Right lobe of liver (tissue), 6 donors: ENCODE results near the gene ARF6. TPM values are rescaled to one million over a fixed set of nuclear protein-coding genes. Genes with fewer than 3 reads are reported as not detected.

ENCODE experiments used
- ATAC-seq, 4 donors: fragments of 200-7000 bp; cut with Tn5 transposase; one replicate each; pipeline ENCODE4 v1.9.1; 2020; ENCODE audit warnings: mild to moderate bottlenecking in 4 of 4, moderate library complexity in 4 of 4
- DNase-seq, 3 donors: peaks; one replicate each; pipeline ENCODE4 v3.0.0-alpha.2; 2020
- H3K27ac ChIP-seq, 3 donors: fragments of 200-600 bp; one replicate each; pipeline ENCODE4 v1.8.0; 2022
- H3K27me3 ChIP-seq, 2 donors: fragments of 200-600 bp; one replicate each; pipeline ENCODE4 v1.8.0; 2022
- H3K36me3 ChIP-seq, 4 donors: fragments of 200-600 bp; sonication (generic) in 1 of 4; one replicate each; pipeline versions ENCODE4 v1.5.1 to v1.8.0; 2017 to 2022; ENCODE audit warnings: control low read depth in 1 of 4
- H3K4me1 ChIP-seq, 4 donors: fragments of 200-600 bp; sonication (generic) in 1 of 4; one replicate each; pipeline versions ENCODE4 v1.5.1 to v1.8.0; 2017 to 2022; ENCODE audit warnings: control low read depth in 1 of 4
- H3K4me3 ChIP-seq, 3 donors: fragments of 200-600 bp; one replicate each; pipeline ENCODE4 v1.8.0; 2022
- H3K9me3 ChIP-seq, 4 donors: fragments of 200-600 bp; sonication (generic) in 1 of 4; one replicate each; pipeline versions ENCODE4 v1.5.1 to v1.8.0; 2017 to 2022; ENCODE audit warnings: control low read depth in 1 of 4
- POLR2A ChIP-seq: fragments of 450-650 bp; IDR thresholded peaks from one replicate; pipeline ENCODE4 v1.6.1; 2017; ENCODE audit warnings: antibody characterized with exemption, mild to moderate bottlenecking
- WGBS: methylation state at CpG from one replicate; pipeline ENCODE4 v1.1.6; 2018; ENCODE audit warnings: low coverage, low lambda C conversion rate; ENCODE audit not compliant: insufficient coverage; ENCODE audit errors: missing lambda C conversion rate; 5-methylcytosine and 5-hydroxymethylcytosine counted together
- intact Hi-C, 2 donors: fragments of 100-400 bp; cut with DNase I; formaldehyde crosslinking; loops; one replicate each; pipeline versions ENCODE4 v1.11.2 to v1.14.1; 2022
- total RNA-seq, 6 experiments: library from RNA; depleted of rRNA in 2 of 6; stranded (reverse); fragments of >200 nt in 2 of 6; fragmentation: NEBNext Ultra II Directional in 3 of 6; extraction: Animal tissue kit (Norgen Biotek cat#: 25700) in 3 of 6; gene quantifications; one replicate each; pipeline versions ENCODE4 v1.1.0 to v1.2.4, GENCODE V29; 2016 to 2023
- TF ChIP-seq, protein P1 (sequence below), 4 donors: fragments of 200-600 bp in 3 of 4; fragments of 450-650 bp in 1 of 4; IDR thresholded peaks; one replicate each; pipeline versions ENCODE4 v1.5.1 to v1.8.0; 2016 to 2022; ENCODE audit warnings: antibody characterized with exemption in 4 of 4, mild to moderate bottlenecking in 2 of 4
- donor health status: DM: no; HTN: yes; CAD: no.
- donor health status: DM: no; HTN: no; CAD: no.
- donor health status: DM: no; HTN: no; CAD: no.
- donor health status: DM: no; HTN: yes; CAD: no.
- donor health status: DM: no; HTN: yes; CAD: no.

ARF6 gene
- total RNA-seq, 6 experiments from 2014 or later = 21.1 to 41.4 (median 32.4) TPM

DNA sequence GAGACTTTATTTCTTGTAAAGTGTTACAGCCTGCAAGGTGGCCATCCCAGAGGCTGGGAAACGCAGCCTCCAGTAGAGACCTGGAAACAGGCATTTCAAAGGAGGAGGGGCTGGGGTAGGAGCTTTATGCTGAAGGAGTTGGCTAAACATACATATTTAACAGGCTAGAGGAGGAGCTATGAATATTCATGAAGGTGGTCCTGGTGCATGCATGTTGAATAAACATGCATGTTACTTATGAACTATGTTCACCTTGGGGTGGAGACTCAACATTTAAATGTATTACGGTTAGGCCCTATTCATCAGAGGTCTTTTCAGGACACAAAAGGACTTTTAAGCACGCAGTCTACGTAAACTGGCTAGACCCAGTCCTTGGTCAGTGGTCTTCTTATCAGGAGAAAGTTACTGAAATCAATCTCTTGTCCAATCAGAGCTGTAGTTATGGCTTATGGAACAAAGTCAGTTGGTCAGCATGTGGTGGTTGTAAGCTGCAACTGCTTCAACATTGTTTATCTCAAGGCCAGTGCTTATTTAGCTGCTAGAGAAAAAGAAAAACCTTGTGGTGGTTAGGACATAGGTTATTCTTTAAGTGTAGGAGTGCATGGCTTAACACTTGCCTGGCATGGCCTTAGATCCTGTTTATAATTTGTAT, 11.4 kb upstream of the ARF6 start:
- ATAC-seq = no peak
- intact Hi-C loops = no loop called here

DNA sequence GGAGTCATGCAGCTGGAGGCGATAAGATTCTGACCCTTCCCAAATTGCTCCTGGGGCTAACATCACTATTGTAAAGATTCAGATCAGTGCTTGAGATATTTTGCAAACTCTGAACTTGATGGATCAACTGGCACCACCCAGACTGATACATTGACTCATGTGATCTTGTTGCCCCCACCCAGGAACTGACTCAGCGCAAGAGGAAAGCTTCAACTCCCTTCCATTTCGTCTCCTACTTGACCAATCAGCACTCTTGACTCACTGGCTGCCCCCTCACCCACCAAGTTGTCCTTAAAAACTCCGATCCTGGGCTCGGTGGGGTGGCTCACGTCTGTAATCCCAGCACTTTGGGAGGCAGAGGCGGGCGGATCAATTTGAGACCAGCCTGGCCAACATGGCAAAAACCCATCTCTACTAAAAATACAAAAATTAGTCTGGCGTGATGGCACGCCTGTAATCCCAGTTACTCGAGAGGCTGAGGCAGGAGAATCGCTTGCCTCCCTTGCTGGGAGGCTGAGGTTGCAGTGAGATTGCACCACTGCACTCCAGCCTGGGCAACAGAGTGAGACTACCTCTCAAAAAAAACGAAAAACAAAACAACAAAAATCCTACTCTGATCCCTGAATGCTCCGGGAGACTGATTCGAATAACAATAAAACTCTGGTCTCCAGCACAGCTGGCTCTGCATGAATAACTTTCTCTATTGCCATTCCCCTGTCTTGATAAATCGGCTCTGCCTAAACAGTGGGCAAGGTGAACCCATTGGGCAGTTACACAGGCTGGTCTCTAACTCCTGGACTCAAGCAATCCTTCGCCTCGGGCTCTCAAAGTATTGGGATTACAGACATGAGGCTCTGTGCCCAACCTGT, 9.8 kb upstream of the ARF6 start:
- DNase-seq (no peak), ATAC-seq (no peak)
- H3K4me1 ChIP-seq = no peaks in the 10 kb centered on the region
- 86% methylated on average over 15 of the region's 18 CpGs for WGBS
- no peaks in the 10 kb centered on the region for H3K9me3 ChIP-seq
- H3K27me3 ChIP-seq = no peaks in the 10 kb centered on the region
- no peak overlapping the region for H3K27ac ChIP-seq
- intact Hi-C loops = no loop called here
- H3K4me3 ChIP-seq = no peak overlapping the region
- H3K36me3 ChIP-seq = no peaks in the 10 kb centered on the region
- TF ChIP-seq, protein P1, sequence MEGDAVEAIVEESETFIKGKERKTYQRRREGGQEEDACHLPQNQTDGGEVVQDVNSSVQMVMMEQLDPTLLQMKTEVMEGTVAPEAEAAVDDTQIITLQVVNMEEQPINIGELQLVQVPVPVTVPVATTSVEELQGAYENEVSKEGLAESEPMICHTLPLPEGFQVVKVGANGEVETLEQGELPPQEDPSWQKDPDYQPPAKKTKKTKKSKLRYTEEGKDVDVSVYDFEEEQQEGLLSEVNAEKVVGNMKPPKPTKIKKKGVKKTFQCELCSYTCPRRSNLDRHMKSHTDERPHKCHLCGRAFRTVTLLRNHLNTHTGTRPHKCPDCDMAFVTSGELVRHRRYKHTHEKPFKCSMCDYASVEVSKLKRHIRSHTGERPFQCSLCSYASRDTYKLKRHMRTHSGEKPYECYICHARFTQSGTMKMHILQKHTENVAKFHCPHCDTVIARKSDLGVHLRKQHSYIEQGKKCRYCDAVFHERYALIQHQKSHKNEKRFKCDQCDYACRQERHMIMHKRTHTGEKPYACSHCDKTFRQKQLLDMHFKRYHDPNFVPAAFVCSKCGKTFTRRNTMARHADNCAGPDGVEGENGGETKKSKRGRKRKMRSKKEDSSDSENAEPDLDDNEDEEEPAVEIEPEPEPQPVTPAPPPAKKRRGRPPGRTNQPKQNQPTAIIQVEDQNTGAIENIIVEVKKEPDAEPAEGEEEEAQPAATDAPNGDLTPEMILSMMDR (IDR thresholded peaks at IDR 0.05) = no peak
- no peak for TF ChIP-seq POLR2A

More for the DNA sequence above, 11.4 kb upstream of the ARF6 start:
- peaks cover 0 to 3% (median 0%) of the 10 kb centered on the region in 4 donors for H3K4me1 ChIP-seq
- H3K36me3 ChIP-seq = no peaks in the 10 kb centered on the region
- TF ChIP-seq POLR2A = no peak
- TF ChIP-seq, protein P1 (IDR thresholded peaks at IDR 0.05) = no peak
- 91% methylated on average over 4 of the region's 4 CpGs for WGBS
- no peak overlapping the region for H3K4me3 ChIP-seq
- no peaks in the 10 kb centered on the region for H3K9me3 ChIP-seq
- H3K27ac ChIP-seq = no peak overlapping the region
- DNase-seq = no peak
- H3K27me3 ChIP-seq = no peaks in the 10 kb centered on the region

GRCh38 chr14:49886523-49886922, 6.4 kb upstream of the ARF6 start:
- no peaks in the 10 kb centered on the region for H3K27me3 ChIP-seq
- peaks cover 0 to 1% (median 0%) of the 10 kb centered on the region in 4 donors for H3K4me1 ChIP-seq
- H3K4me3 ChIP-seq = no peak overlapping the region
- WGBS = 89% methylated on average over 9 of the region's 12 CpGs
- H3K27ac ChIP-seq = no peak overlapping the region
- no peak for TF ChIP-seq POLR2A
- TF ChIP-seq, protein P1 (IDR thresholded peaks at IDR 0.05) = no peak
- no peak for ATAC-seq
- intact Hi-C loops = no loop called here
- H3K36me3 ChIP-seq = no peaks in the 10 kb centered on the region
- H3K9me3 ChIP-seq = no peaks in the 10 kb centered on the region
- no peak for DNase-seq

GRCh38 chr14:49888293-49888692, 4.6 kb upstream of the ARF6 start:
- Histone ChIP-seq H3K36me3 (no peaks in the 10 kb centered on the region), H3K27ac (no peak overlapping the region), H3K27me3 (no peaks in the 10 kb centered on the region), H3K4me1 (peaks cover 0 to 7% (median 2%) of the 10 kb centered on the region in 4 donors), H3K9me3 (no peaks in the 10 kb centered on the region), H3K4me3 (no peak overlapping the region)
- ATAC-seq (no peak), DNase-seq (no peak)
- no peak for TF ChIP-seq POLR2A
- TF ChIP-seq, protein P1 (IDR thresholded peaks at IDR 0.05) = no peak
- 78% methylated on average over 2 of the region's 2 CpGs for WGBS
- intact Hi-C loops = no loop called here
